Skeletal muscle satellite cell (primary cell): ENCODE measurements around the gene ZNF860.
A peak's percentile ranks its signal among the peaks of the same experiment; 100 is the strongest.

Experiments
- H3K27me3 ChIP-seq: 2 replicates; pipeline ENCODE4 v1.7.0; 2013; ENCODE audit warnings: low read length; ENCODE audit not compliant: control insufficient read depth, insufficient read depth
- H3K36me3 ChIP-seq: 2 replicates; pipeline ENCODE4 v1.7.0; 2013; ENCODE audit warnings: mild to moderate bottlenecking, control low read depth, low read length; ENCODE audit not compliant: insufficient read depth
- H3K4me1 ChIP-seq: 2 replicates; pipeline ENCODE4 v1.7.0; 2013; ENCODE audit warnings: low read length; ENCODE audit not compliant: control insufficient read depth, insufficient read depth
- H3K4me2 ChIP-seq: 2 replicates; pipeline ENCODE4 v1.7.0; 2013; ENCODE audit warnings: mild to moderate bottlenecking, low read length
- H3K4me3 ChIP-seq: 2 replicates; pipeline ENCODE4 v1.7.0; 2013; ENCODE audit warnings: low read length
- H3K9ac ChIP-seq: 2 replicates; pipeline ENCODE4 v1.7.0; 2013; ENCODE audit warnings: mild to moderate bottlenecking, low read depth, low read length, moderate library complexity
- H3K9me3 ChIP-seq: replicated peaks from 2 replicates; pipeline ENCODE4 v1.7.0; 2013; ENCODE audit warnings: mild to moderate bottlenecking, control low read depth, low read length

Gene ZNF860

GRCh38 chr3:31962801-31963205, 18.7 kb upstream of the ZNF860 start:
- H3K4me2 ChIP-seq = peak overlapping the region; percentile 24
- H3K27me3 ChIP-seq = no peaks in the 10 kb centered on the region
- H3K36me3 ChIP-seq = no peaks in the 10 kb centered on the region
- H3K9me3 ChIP-seq = no peaks in the 10 kb centered on the region
- H3K4me3 ChIP-seq = no peak overlapping the region
- no peak overlapping the region for H3K9ac ChIP-seq
- H3K4me1 ChIP-seq = peaks cover 66% of the 10 kb centered on the region

GRCh38 chr3:31966978-31967591, 14.5 kb upstream of the ZNF860 start:
- no peaks in the 10 kb centered on the region for H3K9me3 ChIP-seq
- H3K9ac ChIP-seq = peak overlapping the region; percentile 83
- peaks cover 55% of the 10 kb centered on the region for H3K4me1 ChIP-seq

GRCh38 chr3:31967592-31967991, 14.0 kb upstream of the ZNF860 start:
- peak overlapping the region; percentile 73 for H3K4me2 ChIP-seq
- no peaks in the 10 kb centered on the region for H3K9me3 ChIP-seq
- no peaks in the 10 kb centered on the region for H3K27me3 ChIP-seq
- H3K9ac ChIP-seq = peak overlapping the region; percentile 83
- peaks cover 52% of the 10 kb centered on the region for H3K4me1 ChIP-seq
- H3K36me3 ChIP-seq = no peaks in the 10 kb centered on the region
- H3K4me3 ChIP-seq = peak overlapping the region; percentile 32

More at GRCh38 chr3:31966978-31967591, 14.5 kb upstream of the ZNF860 start:
- Histone ChIP-seq H3K4me3 (no peak overlapping the region), H3K27me3 (no peaks in the 10 kb centered on the region), H3K4me2 (peak overlapping the region; percentile 73), H3K36me3 (no peaks in the 10 kb centered on the region)

GRCh38 chr3:31968369-31968926, 13.1 kb upstream of the ZNF860 start:
- Histone ChIP-seq H3K4me3 (peak overlapping the region; percentile 48), H3K27me3 (no peaks in the 10 kb centered on the region)

GRCh38 chr3:31968927-31969418, 12.6 kb upstream of the ZNF860 start:
- H3K4me2 ChIP-seq = peak overlapping the region; percentile 73
- no peaks in the 10 kb centered on the region for H3K9me3 ChIP-seq
- H3K4me1 ChIP-seq = peaks cover 45% of the 10 kb centered on the region
- H3K9ac ChIP-seq = peak overlapping the region; percentile 83
- no peaks in the 10 kb centered on the region for H3K27me3 ChIP-seq
- H3K36me3 ChIP-seq = no peaks in the 10 kb centered on the region
- H3K4me3 ChIP-seq = peak overlapping the region; percentile 48

More at GRCh38 chr3:31968369-31968926, 13.1 kb upstream of the ZNF860 start:
- Histone ChIP-seq H3K4me2 (peak overlapping the region; percentile 73), H3K9ac (peak overlapping the region; percentile 83), H3K9me3 (no peaks in the 10 kb centered on the region), H3K36me3 (no peaks in the 10 kb centered on the region), H3K4me1 (peaks cover 44% of the 10 kb centered on the region)

GRCh38 chr3:31971607-31972006, 9.9 kb upstream of the ZNF860 start:
- Histone ChIP-seq H3K36me3 (no peaks in the 10 kb centered on the region), H3K9me3 (no peaks in the 10 kb centered on the region), H3K9ac (no peak overlapping the region), H3K27me3 (no peaks in the 10 kb centered on the region), H3K4me1 (peaks cover 50% of the 10 kb centered on the region), H3K4me2 (no peak overlapping the region), H3K4me3 (no peak overlapping the region)

GRCh38 chr3:31973081-31973480, 8.5 kb upstream of the ZNF860 start:
- Histone ChIP-seq H3K9ac (no peak overlapping the region), H3K27me3 (no peaks in the 10 kb centered on the region), H3K4me1 (peaks cover 45% of the 10 kb centered on the region), H3K36me3 (no peaks in the 10 kb centered on the region), H3K4me2 (no peak overlapping the region), H3K4me3 (no peak overlapping the region), H3K9me3 (no peaks in the 10 kb centered on the region)

GRCh38 chr3:31973837-31974236, 7.7 kb upstream of the ZNF860 start:
- Histone ChIP-seq H3K4me1 (peaks cover 46% of the 10 kb centered on the region), H3K4me3 (no peak overlapping the region), H3K9ac (no peak overlapping the region), H3K36me3 (no peaks in the 10 kb centered on the region), H3K27me3 (no peaks in the 10 kb centered on the region), H3K4me2 (no peak overlapping the region), H3K9me3 (no peaks in the 10 kb centered on the region)

- Histone ChIP-seq H3K36me3 (no peaks in the 10 kb centered on the region), H3K4me3 (no peak overlapping the region), H3K27me3 (no peaks in the 10 kb centered on the region), H3K4me1 (peaks cover 47% of the 10 kb centered on the region), H3K9ac (no peak overlapping the region), H3K4me2 (no peak overlapping the region), H3K9me3 (no peaks in the 10 kb centered on the region)
Measured at GRCh38 chr3:31974471-31974870, 7.1 kb upstream of the ZNF860 start.

- Histone ChIP-seq H3K9me3 (no peaks in the 10 kb centered on the region), H3K9ac (no peak overlapping the region), H3K27me3 (no peaks in the 10 kb centered on the region), H3K4me3 (no peak overlapping the region), H3K36me3 (no peaks in the 10 kb centered on the region), H3K4me1 (peaks cover 45% of the 10 kb centered on the region), H3K4me2 (no peak overlapping the region)
Measured at GRCh38 chr3:31974964-31975363, 6.6 kb upstream of the ZNF860 start.

- Histone ChIP-seq H3K36me3 (no peaks in the 10 kb centered on the region), H3K4me1 (peaks cover 36% of the 10 kb centered on the region), H3K4me2 (no peak overlapping the region), H3K27me3 (no peaks in the 10 kb centered on the region), H3K9ac (no peak overlapping the region), H3K9me3 (no peaks in the 10 kb centered on the region), H3K4me3 (no peak overlapping the region)
Measured at GRCh38 chr3:31976302-31976701, 5.2 kb upstream of the ZNF860 start.

- H3K9me3 ChIP-seq = no peaks in the 10 kb centered on the region
- H3K36me3 ChIP-seq = no peaks in the 10 kb centered on the region
- H3K9ac ChIP-seq = no peak overlapping the region
- no peaks in the 10 kb centered on the region for H3K27me3 ChIP-seq
- peak overlapping the region; percentile 85 for H3K4me2 ChIP-seq
- no peak overlapping the region for H3K4me3 ChIP-seq
- peaks cover 43% of the 10 kb centered on the region for H3K4me1 ChIP-seq
Measured at GRCh38 chr3:31977736-31978135, 3.8 kb upstream of the ZNF860 start.
